Peyer's patch (tissue), 4 donors: ENCODE data around the gene H6PD. TPM values are rescaled to one million over a fixed set of nuclear protein-coding genes. Genes with fewer than 3 reads are reported as not detected.

Source experiments
- DNase-seq, 3 donors: peaks; one replicate each; pipeline ENCODE4 v3.0.0-alpha.2; 2017 to 2019
- H3K27ac ChIP-seq, 4 donors: fragments of 200-600 bp; sonication (generic); one replicate each; pipeline ENCODE4 v1.5.1; 2016 to 2019
- H3K27me3 ChIP-seq, 2 donors: fragments of 200-600 bp; sonication (generic); one replicate each; pipeline ENCODE4 v1.5.1; 2019
- H3K36me3 ChIP-seq, 3 donors: fragments of 200-600 bp; sonication (generic); one replicate each; pipeline ENCODE4 v1.5.1; 2016 to 2019
- H3K4me1 ChIP-seq, 4 donors: fragments of 200-600 bp; sonication (generic); one replicate each; pipeline ENCODE4 v1.5.1; 2016 to 2019
- H3K4me3 ChIP-seq, 4 donors: fragments of 200-600 bp; sonication (generic); 1 replicate in 3 of 4; 2 replicates in 1 of 4; pipeline ENCODE4 v1.5.1; 2016 to 2019; ENCODE audit warnings: mild to moderate bottlenecking in 1 of 4
- H3K9me3 ChIP-seq, 4 donors: fragments of 200-600 bp; sonication (generic); one replicate each; pipeline ENCODE4 v1.5.1; 2016 to 2019; ENCODE audit warnings: mild to moderate bottlenecking in 1 of 4
- CTCF ChIP-seq, 6 experiments: fragments of 450-650 bp in 4 of 6; fragments of 200-600 bp in 2 of 6; sonication (generic) in 1 of 6; IDR thresholded peaks; one replicate each; pipeline ENCODE4 v1.5.1; 2017 to 2019; ENCODE audit warnings: antibody characterized with exemption in 6 of 6, mild to moderate bottlenecking in 3 of 6, moderate library complexity in 1 of 6
- POLR2A ChIP-seq, 2 donors: fragments of 450-650 bp; IDR thresholded peaks; one replicate each; pipeline ENCODE4 v1.5.1; 2017; ENCODE audit warnings: antibody characterized with exemption in 2 of 2, mild to moderate bottlenecking in 2 of 2, moderate library complexity in 2 of 2
- total RNA-seq, 4 donors: library from RNA; depleted of rRNA; stranded (reverse); fragments of >200 nt; gene quantifications; one replicate each; pipeline ENCODE4 v1.1.0, GENCODE V29; 2016

H6PD gene
- total RNA-seq, 4 donors from 2014 or later: 23.1 to 72.9 (median 37.2) TPM

- Histone ChIP-seq H3K4me1 (peaks cover 0 to 30% (median 6%) of the 10 kb centered on the region in 4 donors), H3K27me3 (no peaks in the 10 kb centered on the region), H3K27ac (peak overlapping the region; percentile 70 to 95 (median 92)), H3K9me3 (no peaks in the 10 kb centered on the region), H3K36me3 (no peaks in the 10 kb centered on the region), H3K4me3 (no peak overlapping the region)
- TF ChIP-seq POLR2A (IDR thresholded peaks at IDR 0.05): peak in 1 of 2 donors; percentile 13
- TF ChIP-seq CTCF (IDR thresholded peaks at IDR 0.05): no peak
- peak; percentile 44 to 80 (median 58) for DNase-seq
These were observed 1.2 kb upstream of the H6PD start for GRCh38 chr1:9233241-9233941.

- no peaks in the 10 kb centered on the region for H3K36me3 ChIP-seq
- H3K4me1 ChIP-seq: peaks cover 0 to 35% (median 7%) of the 10 kb centered on the region in 4 donors
These were observed 692 bp upstream of the H6PD start for GRCh38 chr1:9233942-9234222.

GRCh38 chr1:9235096-9235459 lies 504 bp downstream of the H6PD start:
- DNase-seq: no peak
- Histone ChIP-seq H3K4me3 (peak overlapping the region; percentile 44 to 81 (median 72)), H3K36me3 (no peaks in the 10 kb centered on the region), H3K27me3 (no peaks in the 10 kb centered on the region), H3K27ac (peak overlapping the region; percentile 92 to 97 (median 94)), H3K9me3 (no peaks in the 10 kb centered on the region), H3K4me1 (peaks cover 8 to 47% (median 18%) of the 10 kb centered on the region in 4 donors)
- TF ChIP-seq CTCF (IDR thresholded peaks at IDR 0.05): no peak
- TF ChIP-seq POLR2A (IDR thresholded peaks at IDR 0.05): no peak

More at GRCh38 chr1:9233942-9234222, 692 bp upstream of the H6PD start:
- no peaks in the 10 kb centered on the region for H3K9me3 ChIP-seq
- no peaks in the 10 kb centered on the region for H3K27me3 ChIP-seq
- TF ChIP-seq POLR2A (IDR thresholded peaks at IDR 0.05) (no peak), CTCF (IDR thresholded peaks at IDR 0.05) (no peak)
- H3K27ac ChIP-seq: peak overlapping the region; percentile 92 to 97 (median 94)
- no peak for DNase-seq
- H3K4me3 ChIP-seq: peak overlapping the region; percentile 44 to 81 (median 72)

- Histone ChIP-seq H3K9me3 (no peaks in the 10 kb centered on the region), H3K27ac (peak overlapping the region; percentile 92 to 97 (median 94)), H3K4me1 (peaks cover 8 to 51% (median 18%) of the 10 kb centered on the region in 4 donors), H3K4me3 (peak overlapping the region; percentile 44 to 81 (median 72)), H3K27me3 (no peaks in the 10 kb centered on the region), H3K36me3 (no peaks in the 10 kb centered on the region)
- TF ChIP-seq POLR2A (IDR thresholded peaks at IDR 0.05) (no peak), CTCF (IDR thresholded peaks at IDR 0.05) (no peak)
- DNase-seq: no peak
These were observed 986 bp downstream of the H6PD start for GRCh38 chr1:9235560-9235959.

- Histone ChIP-seq H3K27me3 (no peaks in the 10 kb centered on the region), H3K4me1 (peaks cover 8 to 70% (median 18%) of the 10 kb centered on the region in 4 donors), H3K27ac (peak overlapping the region in 2 of 4 donors; percentile 43 to 71), H3K9me3 (no peaks in the 10 kb centered on the region), H3K4me3 (no peak overlapping the region), H3K36me3 (no peaks in the 10 kb centered on the region)
- DNase-seq: no peak
- TF ChIP-seq POLR2A (IDR thresholded peaks at IDR 0.05) (no peak), CTCF (IDR thresholded peaks at IDR 0.05) (no peak)
These were observed 3.6 kb downstream of the H6PD start for GRCh38 chr1:9238134-9238533.
